ENCODE data around the gene RSAD2.

Gene RSAD2, protein sequence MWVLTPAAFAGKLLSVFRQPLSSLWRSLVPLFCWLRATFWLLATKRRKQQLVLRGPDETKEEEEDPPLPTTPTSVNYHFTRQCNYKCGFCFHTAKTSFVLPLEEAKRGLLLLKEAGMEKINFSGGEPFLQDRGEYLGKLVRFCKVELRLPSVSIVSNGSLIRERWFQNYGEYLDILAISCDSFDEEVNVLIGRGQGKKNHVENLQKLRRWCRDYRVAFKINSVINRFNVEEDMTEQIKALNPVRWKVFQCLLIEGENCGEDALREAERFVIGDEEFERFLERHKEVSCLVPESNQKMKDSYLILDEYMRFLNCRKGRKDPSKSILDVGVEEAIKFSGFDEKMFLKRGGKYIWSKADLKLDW

DNA sequence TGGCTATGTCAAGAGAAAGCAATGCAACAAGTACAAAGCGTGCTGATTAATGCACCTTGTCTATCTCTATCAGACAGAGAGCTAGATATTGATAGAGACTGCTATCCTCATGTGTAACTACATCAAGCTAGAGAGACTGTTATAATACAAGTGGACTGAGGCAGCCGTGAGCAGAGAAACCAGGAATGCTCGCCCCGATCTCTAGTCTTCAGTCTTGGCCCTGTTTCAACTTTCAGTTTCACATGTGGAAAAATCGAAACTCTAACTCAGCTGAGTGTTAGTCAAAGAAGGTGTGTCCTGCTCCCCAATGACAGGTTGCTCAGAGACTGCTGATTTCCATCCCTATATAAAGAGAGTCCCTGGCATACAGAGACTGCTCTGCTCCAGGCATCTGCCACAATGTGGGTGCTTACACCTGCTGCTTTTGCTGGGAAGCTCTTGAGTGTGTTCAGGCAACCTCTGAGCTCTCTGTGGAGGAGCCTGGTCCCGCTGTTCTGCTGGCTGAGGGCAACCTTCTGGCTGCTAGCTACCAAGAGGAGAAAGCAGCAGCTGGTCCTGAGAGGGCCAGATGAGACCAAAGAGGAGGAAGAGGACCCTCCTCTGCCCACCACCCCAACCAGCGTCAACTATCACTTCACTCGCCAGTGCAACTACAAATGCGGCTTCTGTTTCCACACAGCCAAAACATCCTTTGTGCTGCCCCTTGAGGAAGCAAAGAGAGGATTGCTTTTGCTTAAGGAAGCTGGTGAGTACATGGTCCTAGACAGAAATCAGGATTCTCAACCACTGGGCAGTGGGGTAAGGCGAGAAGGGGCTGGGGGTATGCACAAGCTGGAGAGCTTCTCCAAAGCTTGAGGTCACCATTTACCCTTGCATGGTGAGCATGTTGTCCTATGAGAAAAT lies at the start of gene RSAD2:
Gene RSAD2 (plus strand): TSS at position 376 of the 903 bp plus-strand sequence. CDS start 24 bp downstream, at position 400.
- H3K4me1 Mint-ChIP-seq: peaks cover 4% of the 10 kb centered on the region
- TF ChIP-seq, protein P1, sequence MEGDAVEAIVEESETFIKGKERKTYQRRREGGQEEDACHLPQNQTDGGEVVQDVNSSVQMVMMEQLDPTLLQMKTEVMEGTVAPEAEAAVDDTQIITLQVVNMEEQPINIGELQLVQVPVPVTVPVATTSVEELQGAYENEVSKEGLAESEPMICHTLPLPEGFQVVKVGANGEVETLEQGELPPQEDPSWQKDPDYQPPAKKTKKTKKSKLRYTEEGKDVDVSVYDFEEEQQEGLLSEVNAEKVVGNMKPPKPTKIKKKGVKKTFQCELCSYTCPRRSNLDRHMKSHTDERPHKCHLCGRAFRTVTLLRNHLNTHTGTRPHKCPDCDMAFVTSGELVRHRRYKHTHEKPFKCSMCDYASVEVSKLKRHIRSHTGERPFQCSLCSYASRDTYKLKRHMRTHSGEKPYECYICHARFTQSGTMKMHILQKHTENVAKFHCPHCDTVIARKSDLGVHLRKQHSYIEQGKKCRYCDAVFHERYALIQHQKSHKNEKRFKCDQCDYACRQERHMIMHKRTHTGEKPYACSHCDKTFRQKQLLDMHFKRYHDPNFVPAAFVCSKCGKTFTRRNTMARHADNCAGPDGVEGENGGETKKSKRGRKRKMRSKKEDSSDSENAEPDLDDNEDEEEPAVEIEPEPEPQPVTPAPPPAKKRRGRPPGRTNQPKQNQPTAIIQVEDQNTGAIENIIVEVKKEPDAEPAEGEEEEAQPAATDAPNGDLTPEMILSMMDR (IDR thresholded peaks at IDR 0.05): no peak
- H3K27ac Mint-ChIP-seq: no peak within 1 kb of the TSS
- no peak for DNase-seq
- H3K9me3 Mint-ChIP-seq: peaks cover 44% of the 10 kb centered on the region
- peaks cover 16% of the 10 kb centered on the region for H3K36me3 Mint-ChIP-seq (ENCODE audit: low read depth)
- H3K27me3 Mint-ChIP-seq (ENCODE audit: low read depth, poor library complexity): peaks cover 5% of the 10 kb centered on the region
- no peak within 1 kb of the TSS for H3K4me3 Mint-ChIP-seq

DNA sequence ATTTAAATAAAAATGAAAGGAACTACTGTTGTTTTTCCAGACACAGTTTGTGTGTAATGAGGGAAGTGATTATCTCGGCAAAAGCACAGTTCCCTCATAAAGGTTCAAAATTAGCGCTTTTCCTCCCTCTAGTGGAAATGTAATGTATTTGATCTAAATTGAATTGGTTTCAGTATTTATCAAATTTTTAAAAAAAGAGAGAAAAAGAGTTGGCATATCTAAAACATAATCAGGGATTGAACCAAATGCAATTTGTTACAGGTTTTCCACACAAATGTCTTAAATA lies 49.3 kb upstream of the RSAD2 start:
- DNase-seq: no peak
- no peak overlapping the region for H3K4me3 Mint-ChIP-seq
- H3K27me3 Mint-ChIP-seq (ENCODE audit: low read depth, poor library complexity): peaks cover 6% of the 10 kb centered on the region
- H3K4me1 Mint-ChIP-seq: peaks cover 7% of the 10 kb centered on the region
- peaks cover 18% of the 10 kb centered on the region for H3K36me3 Mint-ChIP-seq (ENCODE audit: low read depth)
- no peak overlapping the region for H3K27ac Mint-ChIP-seq
- H3K9me3 Mint-ChIP-seq: peaks cover 37% of the 10 kb centered on the region
- TF ChIP-seq, protein P1 (IDR thresholded peaks at IDR 0.05): peak; percentile 54

- Mint-ChIP-seq H3K27me3 (ENCODE audit: low read depth, poor library complexity) (peaks cover 6% of the 10 kb centered on the region), H3K27ac (no peak overlapping the region), H3K9me3 (peaks cover 53% of the 10 kb centered on the region), H3K36me3 (ENCODE audit: low read depth) (peaks cover 18% of the 10 kb centered on the region), H3K4me1 (peaks cover 7% of the 10 kb centered on the region), H3K4me3 (no peak overlapping the region)
- no peak for DNase-seq
- TF ChIP-seq, protein P1 (IDR thresholded peaks at IDR 0.05): no peak
Measured at GRCh38 chr2:6831229-6831628, 46.3 kb upstream of the RSAD2 start.

DNA sequence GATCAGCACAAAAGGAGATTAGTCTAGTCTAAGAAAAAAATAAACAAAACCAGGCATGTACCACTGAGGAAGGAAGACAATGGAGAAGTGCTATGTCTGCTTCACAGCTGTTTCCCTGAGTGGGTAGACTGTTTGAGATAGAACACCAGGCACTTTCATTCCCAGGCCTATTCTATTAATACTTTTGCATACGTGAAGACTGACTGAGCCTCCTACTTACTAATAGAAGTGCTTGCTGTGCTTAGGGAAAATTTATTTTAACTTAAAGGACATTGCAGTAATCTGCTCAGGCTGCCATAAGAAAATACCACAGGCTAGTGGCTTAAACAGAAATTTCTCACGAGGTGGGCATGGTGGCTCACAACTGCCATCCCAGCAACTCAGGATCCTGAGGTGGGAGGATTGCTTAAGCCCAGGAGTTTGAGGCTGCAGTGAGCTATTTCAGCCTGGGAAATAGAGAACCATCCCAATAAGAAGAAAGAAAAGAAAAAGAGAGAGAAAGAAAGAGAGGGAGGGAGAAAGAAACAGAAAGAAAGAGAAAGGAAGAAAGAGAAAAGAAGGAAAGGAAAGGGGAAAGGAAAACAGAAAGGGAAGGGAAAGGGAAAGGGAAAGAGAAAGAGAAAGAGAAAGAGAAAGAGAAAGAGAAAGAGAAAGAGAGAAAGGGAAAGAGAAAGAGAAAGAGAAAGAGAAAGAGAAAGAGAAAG lies 44.8 kb upstream of the RSAD2 start:
- H3K4me3 Mint-ChIP-seq: no peak overlapping the region
- H3K4me1 Mint-ChIP-seq: peaks cover 5% of the 10 kb centered on the region
- H3K9me3 Mint-ChIP-seq: peaks cover 53% of the 10 kb centered on the region
- H3K27ac Mint-ChIP-seq: no peak overlapping the region
- H3K27me3 Mint-ChIP-seq (ENCODE audit: low read depth, poor library complexity): peaks cover 6% of the 10 kb centered on the region
- peaks cover 18% of the 10 kb centered on the region for H3K36me3 Mint-ChIP-seq (ENCODE audit: low read depth)
- DNase-seq: no peak
- TF ChIP-seq, protein P1 (IDR thresholded peaks at IDR 0.05): no peak

GRCh38 chr2:6833300-6833604 lies 44.3 kb upstream of the RSAD2 start:
- H3K36me3 Mint-ChIP-seq (ENCODE audit: low read depth): peaks cover 18% of the 10 kb centered on the region
- H3K4me3 Mint-ChIP-seq: no peak overlapping the region
- H3K27ac Mint-ChIP-seq: no peak overlapping the region
- H3K4me1 Mint-ChIP-seq: peaks cover under 1% of the 10 kb centered on the region
- TF ChIP-seq, protein P1 (IDR thresholded peaks at IDR 0.05): no peak
- DNase-seq: no peak
- H3K27me3 Mint-ChIP-seq (ENCODE audit: low read depth, poor library complexity): peaks cover 6% of the 10 kb centered on the region
- peaks cover 55% of the 10 kb centered on the region for H3K9me3 Mint-ChIP-seq

Data from nephron progenitor cell (in vitro differentiated cells).